NCI-H2227 (cell line): ENCODE data around the gene TMPRSS4.

Experiments
- DNase-seq: peaks from one replicate; lab custom pipeline; 2025; ENCODE audit not compliant: unreplicated experiment; lab: John Stamatoyannopoulos, UW

TMPRSS4 gene

DNA sequence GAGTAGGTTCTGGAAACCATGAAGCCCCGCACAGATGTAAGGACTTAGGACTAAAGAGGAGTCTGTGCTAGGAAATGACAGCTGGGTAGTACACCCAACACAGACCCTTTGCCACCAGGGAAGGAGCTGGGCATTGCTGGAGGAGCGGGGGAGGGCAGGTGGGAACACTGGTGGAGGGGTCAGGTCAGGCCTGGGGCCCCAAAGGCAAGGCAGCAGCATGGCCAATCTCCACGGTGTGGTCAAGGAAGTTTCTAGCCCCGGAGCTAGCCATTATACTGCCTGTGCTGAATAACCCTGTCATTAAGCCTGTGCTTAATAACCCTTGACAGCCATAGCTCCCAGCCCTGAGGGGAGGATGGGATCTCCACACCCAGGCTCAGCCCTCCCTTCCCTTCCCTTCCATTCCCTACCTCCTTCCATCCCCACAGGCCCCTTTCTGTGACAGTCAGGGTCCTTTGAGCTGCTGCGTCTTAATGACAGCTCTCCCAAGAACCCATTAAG, 2.1 kb downstream of the TMPRSS4 start:
- DNase-seq, result peak; percentile 53

DNA sequence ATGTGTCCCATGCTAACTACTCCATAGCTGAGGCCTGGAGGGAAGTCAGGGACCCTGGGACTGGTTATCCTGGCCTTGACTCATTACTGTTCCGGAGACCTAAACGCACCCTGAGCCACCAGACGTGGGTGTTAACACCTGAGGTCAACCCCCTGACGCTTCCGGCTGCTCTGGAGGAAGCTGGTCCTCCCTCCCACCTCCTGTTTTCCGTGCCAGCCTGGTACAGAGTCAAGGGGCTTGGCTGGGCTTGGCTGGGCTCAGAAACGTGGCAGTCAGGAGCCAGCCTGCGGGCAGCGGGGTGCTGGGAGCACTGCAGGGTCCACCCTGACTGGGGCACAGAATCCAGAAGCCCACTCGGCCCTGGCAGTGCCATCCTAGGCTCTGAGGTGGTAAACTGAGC, 2.6 kb downstream of the TMPRSS4 start:
- DNase-seq, result no peak

DNA sequence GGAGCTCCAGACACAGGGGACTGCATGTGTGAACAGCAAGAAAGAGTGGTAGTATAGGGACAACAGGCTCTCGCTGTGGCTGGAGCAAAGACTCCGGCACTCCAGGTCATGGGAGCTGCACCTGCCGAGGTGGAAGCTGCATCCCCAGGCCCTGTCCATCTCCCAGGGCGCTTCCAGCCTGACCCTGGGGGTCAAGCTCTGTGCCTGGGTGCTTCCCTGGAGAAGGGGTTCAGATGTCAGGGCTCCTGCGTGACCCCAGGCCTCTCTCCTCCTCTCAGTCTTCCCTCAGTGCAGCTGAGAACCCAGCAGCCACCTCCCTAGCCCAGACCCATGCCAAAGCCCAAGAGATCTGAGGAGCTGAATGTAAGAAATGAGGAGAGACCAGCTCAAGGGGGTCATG, 3.4 kb downstream of the TMPRSS4 start:
- no peak for DNase-seq

DNA sequence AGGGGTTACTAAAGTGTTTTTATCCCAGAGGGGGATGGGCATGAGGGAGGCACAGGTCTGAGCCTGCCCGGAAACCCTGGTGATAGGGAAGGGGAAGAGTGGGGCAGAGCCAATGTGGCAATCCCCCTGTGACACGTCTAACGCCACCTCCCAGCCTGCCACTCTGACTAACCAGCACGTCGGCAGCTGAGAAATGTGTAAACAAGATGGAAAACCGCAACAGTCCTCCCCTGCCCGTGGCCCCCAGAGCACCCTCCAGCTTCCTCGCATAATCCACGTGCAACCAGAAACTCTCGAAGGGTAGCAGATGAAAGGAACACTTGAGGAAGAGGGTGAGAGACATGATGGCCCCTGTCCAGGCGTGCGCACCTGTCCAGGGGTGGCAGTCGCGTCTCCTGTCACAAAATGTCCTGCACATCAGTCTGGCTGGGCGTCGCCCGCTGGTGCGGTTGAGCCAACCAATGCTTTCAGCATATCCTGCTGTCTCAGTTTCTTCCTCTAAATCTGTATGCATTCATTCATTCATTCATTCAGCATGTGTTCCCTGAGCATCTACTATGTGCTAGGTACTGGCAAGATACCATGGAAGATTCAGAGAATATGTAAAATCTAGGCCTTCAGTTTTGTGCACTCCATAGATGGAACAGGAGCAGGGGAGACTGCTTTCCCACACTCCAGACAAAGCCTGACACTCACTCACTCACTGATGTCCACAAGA, 4.5 kb downstream of the TMPRSS4 start:
- DNase-seq, result no peak

DNA sequence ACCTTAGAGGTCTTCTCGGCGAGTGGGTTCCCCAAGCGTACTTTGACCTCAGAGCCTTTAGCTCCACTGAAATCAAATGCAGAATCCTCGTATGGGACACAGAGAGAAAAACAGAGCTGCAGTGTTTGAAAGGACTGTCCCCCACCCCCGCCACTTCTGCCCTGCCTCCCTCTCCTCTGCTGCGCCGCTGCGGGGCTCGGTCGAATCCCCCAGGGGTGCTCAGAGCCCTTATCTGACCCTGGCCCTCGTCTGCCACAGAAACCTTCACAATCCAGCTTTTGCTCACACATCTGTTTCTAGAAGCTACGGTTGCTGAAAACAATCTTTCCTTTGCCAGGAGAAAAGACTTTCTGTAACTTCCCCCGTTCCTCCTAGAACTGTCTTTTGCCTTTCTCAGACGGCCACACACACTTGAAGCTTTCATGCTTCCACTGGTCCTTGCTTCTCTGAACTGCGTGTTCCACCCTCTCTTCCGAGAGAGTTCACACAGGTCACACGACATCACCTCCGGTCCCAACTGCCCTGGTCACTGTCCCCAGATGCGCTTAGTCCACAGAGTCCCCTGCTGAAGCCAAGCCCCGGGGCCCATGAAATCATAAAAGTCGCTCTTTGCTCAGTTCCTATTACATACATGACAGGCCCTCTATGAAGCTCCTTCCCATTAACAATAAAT, 6.1 kb downstream of the TMPRSS4 start:
- no peak for DNase-seq

DNA sequence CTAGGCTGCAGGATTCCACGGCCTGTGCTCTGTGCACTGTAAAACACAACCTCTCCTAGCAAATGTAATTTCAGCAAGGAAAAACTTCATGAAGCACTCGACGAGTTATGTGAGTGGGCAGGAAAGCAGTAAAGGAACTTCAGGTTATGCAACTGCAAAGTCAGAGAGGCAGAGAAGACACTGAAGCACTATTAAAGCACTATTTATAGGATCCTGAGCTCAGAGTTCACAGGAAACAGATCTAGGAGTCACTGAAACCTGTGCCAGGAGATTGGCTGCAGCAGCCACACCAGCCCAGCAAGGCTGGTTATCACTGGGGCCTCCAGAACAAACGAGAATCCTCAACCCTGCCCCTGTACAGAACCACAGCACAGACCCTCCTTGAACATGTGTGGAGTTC, 7.4 kb downstream of the TMPRSS4 start:
- no peak for DNase-seq

DNA sequence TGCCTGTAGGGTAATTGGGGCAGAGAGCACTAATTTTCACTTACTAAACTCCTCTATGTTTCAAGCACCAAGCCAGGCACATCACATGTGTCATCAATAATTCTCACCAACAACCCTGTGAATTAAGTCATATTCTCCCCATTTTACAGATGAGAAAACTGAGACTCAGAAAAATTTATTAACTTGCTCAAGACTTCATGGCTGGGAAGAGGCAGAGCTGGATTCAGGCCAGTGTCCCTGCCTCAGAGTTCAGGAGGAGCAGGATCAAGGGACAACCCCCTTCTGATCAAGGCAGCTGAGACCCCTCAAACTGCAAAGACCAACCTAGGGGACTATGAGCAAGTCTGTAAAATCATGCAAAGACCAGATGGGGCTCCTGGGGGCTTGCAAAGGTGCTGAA, 7.8 kb downstream of the TMPRSS4 start:
- DNase-seq, result no peak

DNA sequence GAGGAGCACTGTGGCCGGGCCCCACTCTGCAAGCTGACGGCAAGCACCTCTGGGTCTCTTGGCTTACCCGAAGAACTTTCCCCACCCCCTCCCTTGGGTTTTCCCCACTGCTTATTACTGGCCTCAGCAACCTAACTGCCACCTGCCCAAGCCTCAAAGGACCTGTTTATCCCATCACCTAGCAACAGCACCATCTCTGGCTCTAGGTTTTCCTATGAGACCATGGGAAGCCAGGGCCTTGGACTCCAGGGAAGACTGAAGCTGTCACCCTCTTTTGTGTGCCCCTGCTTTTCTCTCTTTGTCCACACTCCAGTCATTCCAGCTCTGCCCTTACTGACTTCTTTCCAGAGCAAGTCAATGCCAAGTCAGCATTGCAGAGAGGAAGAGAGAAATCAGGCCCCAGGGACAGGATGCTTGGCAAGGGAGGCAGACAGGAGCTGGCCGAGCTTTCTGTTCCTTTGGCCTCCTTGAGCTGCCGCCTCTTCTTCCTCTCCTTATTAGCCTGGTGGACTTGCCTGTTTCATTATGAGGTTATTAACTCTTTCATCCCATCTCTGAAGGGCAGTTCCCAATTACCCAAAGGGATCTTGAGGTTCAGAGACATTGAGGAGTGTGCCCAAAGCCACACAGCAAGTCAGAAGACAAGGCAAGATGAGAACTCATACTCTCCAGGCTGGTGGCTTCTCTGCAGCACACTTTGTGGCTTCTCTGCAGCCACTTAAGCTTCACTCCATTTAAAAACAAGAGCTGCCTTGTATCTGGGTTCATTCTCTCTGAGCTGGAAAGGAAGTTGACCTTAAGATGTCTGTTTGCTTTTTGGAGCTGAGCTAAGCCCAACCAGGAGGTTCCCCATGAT, 10.3 kb downstream of the TMPRSS4 start, which contains the start of gene SMIM35:
TSS of gene SMIM35 (minus strand) at position 51 of the 856 bp plus-strand sequence. CDS start 206 bp downstream, outside the sequence.
- peak; percentile 27 for DNase-seq

DNA sequence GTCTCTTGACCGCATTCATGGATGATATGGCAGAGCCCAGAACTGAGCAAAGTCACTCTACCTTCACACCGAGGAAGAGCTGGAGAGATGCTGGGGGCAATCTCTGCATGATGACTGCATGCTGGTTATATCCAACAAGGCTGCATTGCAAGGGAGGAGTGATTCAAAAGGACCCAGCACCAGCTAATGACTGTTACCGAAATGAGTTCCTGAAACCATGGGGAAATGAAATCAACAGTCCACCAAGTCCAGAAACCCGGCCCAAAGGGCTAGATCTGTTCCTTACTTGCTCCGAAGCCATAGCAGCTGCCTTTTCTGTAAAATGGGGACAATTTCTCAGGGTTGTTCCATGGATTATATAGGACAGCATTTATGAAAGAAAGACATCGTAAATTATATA, 11.1 kb downstream of the TMPRSS4 start:
- DNase-seq, result no peak

DNA sequence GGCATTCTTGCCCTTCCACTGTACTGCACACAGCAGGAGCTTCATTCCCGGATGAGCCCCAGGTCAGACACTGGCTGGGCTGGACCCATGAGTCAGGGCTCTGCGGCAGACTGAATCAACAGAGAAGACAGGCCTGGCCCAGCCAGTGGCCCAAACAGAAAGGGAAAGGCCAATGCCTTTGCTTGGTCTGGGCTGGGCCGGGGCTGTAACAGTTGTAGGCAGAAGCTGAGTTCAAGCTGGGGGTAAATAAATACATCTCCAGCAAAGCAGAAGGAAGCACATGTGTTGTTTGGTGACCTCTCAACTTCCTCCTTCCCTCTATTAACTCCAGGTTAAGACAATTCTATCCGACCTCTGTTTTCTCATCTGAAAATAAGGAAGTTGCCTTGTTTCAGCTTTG, 11.7 kb downstream of the TMPRSS4 start:
- DNase-seq, result no peak

DNA sequence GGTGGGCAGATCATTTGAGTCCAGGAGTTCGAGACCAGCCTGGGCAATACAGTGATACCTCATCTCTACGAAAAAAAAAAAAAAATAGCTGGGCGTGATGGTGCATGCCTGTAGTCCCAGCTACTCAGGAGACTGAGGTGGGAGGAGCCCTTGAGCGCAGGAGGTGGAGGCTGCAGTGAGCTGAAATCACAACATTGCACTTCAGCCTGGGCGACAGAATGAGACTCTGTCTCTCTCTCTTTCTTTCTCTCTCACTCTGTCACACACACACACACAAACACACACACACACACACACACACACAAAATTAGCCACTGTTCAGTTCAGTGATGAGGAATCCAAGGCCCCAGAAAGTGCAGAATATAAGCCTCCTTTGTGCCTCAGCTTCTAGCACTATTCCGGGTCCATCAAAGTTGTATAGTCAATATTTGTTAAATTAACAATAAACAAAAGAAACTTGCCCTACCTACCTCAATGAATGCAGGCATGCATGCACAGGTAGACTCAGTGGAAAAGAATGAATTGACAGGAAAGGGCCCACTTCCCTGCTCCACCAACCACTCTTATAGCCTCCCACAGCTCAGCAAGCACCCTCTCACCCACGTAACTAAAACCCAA, 13.8 kb downstream of the TMPRSS4 start:
- DNase-seq, result no peak

DNA sequence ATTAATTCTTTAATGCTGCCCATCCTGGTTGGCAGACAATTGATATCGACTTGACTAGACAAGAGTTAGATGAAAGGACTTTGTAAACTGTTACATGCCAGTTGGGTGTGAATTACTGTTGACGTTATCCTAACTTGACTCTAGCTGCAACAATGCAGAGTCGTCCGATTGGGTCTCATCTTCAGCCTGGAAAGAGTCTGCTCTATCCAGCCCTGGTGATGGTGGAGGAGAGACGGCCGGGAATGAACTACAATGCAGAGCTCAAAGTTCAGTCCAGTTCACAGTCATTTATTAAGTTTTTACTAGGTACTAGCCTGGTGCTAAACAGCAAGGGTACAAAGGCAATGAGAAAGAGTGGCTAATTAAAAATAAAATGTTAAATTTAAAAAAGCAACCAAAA, 14.8 kb downstream of the TMPRSS4 start:
- DNase-seq, result no peak

DNA sequence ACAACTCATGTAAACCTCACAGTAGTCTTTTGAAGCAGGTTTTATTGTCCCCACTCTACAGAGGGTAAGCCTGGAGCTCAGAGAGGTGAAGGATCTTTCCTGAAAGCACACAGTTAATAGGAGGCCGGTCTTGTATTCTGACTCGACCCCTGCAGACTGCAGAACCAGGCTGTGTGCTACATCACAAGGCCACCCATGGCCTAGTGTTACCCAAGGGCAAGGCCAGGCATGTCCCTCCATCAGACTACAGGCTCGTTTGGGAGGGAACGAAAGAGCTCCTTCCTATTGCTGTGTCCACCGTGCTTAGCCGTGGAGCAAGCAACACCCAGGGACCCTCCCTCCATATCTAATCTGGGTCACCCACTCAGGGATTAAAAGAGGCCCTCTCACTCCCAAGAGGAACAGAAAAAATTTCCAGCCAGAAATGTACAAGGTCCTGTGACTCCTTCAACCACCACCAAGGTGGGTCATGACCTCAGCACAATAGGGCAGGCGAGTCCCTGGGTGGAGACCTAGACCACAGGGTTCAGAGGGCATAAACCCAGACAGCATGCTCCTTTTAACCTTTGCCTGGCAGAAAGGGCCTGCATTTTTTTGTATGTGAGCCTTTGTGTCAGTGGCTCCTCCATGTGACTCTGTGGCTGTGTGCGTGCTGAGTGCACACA, 16.2 kb downstream of the TMPRSS4 start:
- DNase-seq, result no peak

DNA sequence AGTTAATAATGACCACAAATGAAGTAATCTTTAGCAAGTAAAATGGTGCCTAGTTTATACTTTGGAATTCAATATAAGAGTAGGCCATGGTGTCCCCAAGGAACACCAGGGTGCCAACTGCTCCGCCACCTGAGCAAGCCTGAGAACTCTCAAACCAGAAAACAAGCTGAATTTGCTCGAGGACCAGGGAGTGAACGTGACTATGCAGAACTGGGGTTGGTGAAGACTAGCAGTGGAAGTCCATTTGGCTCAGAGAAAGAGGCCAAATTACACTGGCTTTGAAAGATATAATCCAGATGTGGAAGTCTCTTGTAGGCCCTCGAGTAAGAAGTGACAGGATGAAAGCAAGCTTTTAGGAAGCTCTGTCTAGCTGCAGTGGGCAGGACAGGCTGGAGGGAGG, 18.6 kb downstream of the TMPRSS4 start:
- DNase-seq, result no peak

DNA sequence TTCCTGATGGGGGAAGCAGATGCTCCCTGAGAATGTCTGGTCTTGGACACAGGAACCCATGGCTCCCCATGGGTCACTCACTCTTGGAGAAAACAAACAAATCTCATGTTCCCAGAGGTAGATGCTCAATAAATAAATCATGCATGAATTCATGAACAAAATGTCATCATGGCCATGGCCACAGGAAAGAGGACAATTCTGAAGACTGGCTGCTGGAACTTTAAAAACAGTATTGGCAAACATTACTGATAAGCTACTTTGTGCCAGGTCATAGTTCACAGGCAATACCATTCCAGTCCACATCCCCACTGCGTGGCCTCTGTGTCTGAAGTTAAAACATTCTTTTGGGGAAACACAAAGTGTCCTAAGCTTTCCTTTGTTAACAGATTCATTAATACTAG, 19.1 kb downstream of the TMPRSS4 start:
- no peak for DNase-seq

DNA sequence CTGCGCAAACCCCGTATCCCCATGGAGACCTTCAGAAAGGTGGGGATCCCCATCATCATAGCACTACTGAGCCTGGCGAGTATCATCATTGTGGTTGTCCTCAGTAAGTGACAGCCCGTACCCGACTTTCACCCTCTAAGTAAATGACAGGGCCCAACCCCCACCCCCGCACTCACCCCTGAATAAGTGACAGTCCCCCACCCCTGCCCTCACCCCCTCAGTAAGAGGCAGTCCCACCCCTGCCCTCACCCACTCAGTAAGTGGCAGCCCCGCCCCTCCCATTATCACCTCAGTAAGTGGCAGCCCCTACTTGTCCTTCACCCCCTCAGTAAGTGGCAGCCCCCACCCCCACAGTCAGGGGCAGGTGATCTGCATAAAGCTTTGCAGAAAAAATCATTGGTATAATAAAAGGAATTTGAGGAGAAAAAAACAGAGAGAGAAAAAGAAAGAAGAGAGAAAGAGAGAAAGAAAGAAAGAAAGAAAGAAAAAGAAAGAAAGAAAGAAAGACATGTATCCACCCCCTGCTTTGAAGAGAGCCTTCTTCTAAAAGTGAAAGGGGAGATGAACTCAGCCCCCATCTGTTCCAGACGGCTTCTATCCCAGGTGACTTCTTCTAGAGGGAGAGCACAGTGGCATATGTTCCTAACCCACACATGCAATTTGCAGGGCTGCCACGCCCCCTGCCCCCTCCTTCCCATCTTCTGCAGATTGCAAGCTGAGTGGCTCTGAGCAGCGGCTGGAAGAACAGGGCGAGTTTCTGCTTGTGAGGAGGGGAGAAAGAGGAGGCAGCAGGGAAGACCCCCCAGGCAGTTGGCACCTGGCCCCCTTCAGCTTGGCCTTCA, 22.3 kb downstream of the TMPRSS4 start:
- peak; percentile 75 for DNase-seq

DNA sequence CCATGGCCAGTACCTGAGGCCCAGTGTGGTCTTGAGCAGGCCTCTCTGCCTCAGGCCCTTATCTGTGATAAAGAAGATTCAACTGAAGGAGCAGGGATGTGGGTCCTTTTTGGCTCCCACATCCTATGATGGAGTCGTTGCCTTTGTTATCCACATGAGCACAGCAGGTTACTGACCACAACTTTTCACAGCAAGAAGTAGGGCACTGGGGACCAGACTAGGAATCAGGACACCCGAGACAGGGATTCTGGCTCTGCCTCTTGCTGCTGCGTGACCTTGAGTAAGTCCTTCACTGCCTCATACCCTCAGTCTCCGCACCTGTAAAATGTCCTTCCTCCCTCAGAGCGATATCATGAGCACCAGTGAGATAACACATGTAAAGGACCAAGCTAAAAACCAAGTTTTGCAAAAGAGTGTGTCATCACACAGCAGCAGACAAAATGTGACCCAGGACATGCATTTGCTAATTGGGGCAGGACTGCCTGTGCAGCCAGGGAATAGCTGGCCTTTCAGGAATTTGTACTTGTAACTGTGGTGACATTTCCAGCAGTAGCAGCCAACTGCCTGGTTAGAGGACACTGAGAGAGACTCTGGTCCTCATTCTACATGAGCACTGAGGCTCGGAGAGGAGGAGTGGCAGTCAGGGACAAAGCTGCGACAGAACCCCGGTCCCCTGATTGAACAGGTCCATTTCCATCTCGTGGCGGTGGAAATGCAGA, 23.1 kb downstream of the TMPRSS4 start:
- no peak for DNase-seq

DNA sequence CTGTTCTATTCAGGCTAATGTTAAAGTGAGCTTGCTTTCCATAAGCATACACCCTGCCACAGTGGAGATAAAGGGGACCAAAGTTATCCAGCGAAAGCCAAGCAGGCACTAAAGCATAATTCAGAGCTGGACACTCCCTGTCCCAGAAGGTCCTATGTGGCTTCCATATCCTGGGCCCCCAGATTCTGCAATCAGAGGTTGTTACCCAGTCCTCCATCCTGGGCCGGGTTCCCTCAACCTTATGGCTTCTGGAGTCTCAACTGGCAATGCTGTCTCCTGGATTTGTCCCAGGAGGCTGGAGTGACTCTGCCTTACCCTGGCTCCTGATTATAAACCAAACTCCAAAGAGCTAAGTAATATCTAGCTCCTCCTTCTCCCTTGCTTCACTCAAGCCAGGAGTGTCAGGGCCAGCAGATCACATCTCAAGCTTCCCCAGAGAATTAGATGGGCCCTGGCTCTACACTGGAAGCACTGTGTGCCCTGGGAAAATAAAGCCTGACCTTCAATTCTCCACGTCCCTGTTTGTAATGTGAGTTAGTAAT, 23.9 kb downstream of the TMPRSS4 start:
- no peak for DNase-seq

DNA sequence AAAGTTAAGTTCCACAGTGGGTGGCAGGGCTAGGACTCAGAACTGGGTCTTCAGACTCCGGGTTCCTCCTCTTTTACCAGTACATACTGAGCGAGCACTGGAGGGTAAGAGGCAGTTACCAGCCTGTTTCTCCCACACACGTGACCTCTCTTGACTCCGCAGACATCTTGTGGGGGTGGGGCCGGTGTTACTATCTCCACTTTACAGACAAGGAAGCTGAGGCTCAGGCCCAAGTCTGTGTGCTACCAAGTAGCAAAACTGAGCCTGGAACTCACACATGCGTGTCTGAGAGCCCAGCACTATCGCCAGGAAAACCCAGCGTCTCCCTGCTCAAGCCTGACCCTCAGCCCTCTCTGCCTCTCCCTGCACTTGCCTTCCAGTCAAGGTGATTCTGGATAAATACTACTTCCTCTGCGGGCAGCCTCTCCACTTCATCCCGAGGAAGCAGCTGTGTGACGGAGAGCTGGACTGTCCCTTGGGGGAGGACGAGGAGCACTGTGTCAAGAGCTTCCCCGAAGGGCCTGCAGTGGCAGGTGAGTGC, 25.9 kb downstream of the TMPRSS4 start:
- DNase-seq, result no peak
